Germinal center (tissue), 1 donor: ENCODE results near the gene CSF1R.
A peak's percentile ranks its signal among the peaks of the same experiment; 100 is the strongest.
"Not testable (repeated sequence)": the region's sequence is repeated elsewhere in the genome, so short reads cannot be mapped to it uniquely, and the experiment has no call there.

Experiments used
- DNase-seq: peaks from one replicate; pipeline ENCODE4 v3.0.0; 2012; ENCODE audit warnings: mixed read lengths, low spot score

CSF1R gene

GRCh38 chr5:150054569-150054968, 31.8 kb downstream of the CSF1R start:
- DNase-seq = no peak

- no peak for DNase-seq
Observed at GRCh38 chr5:150053713-150054392, 32.5 kb downstream of the CSF1R start.

GRCh38 chr5:150052956-150053712, 33.2 kb downstream of the CSF1R start:
- no peak for DNase-seq

- no peak for DNase-seq
Observed at GRCh38 chr5:150052226-150052955, 34.0 kb downstream of the CSF1R start.

GRCh38 chr5:150051657-150052195, 34.6 kb downstream of the CSF1R start:
- DNase-seq = no peak

GRCh38 chr5:150050172-150050811, 36.1 kb downstream of the CSF1R start:
- DNase-seq = not testable (repeated sequence)

- no peak for DNase-seq
Observed at GRCh38 chr5:150046031-150046430, 40.3 kb downstream of the CSF1R start.

- no peak for DNase-seq
Observed at GRCh38 chr5:150045549-150045948, 40.8 kb downstream of the CSF1R start.

GRCh38 chr5:150044712-150045111, 41.6 kb downstream of the CSF1R start:
- DNase-seq = no peak

- DNase-seq = no peak
Observed at GRCh38 chr5:150044329-150044681, 42.0 kb downstream of the CSF1R start.

- no peak for DNase-seq
Observed at GRCh38 chr5:150043657-150044328, 42.6 kb downstream of the CSF1R start.

- no peak for DNase-seq
Observed at GRCh38 chr5:150042459-150042858, 43.9 kb downstream of the CSF1R start.

GRCh38 chr5:150038547-150038946, 47.8 kb downstream of the CSF1R start:
- no peak for DNase-seq

GRCh38 chr5:150036513-150036912, 49.8 kb downstream of the CSF1R start:
- DNase-seq = no peak

GRCh38 chr5:150035139-150035895, 51.0 kb downstream of the CSF1R start:
- DNase-seq = peak; percentile 34

GRCh38 chr5:150034662-150035061, 51.7 kb downstream of the CSF1R start:
- no peak for DNase-seq

- no peak for DNase-seq
Observed at GRCh38 chr5:150033334-150033733, 53.0 kb downstream of the CSF1R start.

GRCh38 chr5:150028047-150028446, 58.3 kb downstream of the CSF1R start:
- DNase-seq = not testable (repeated sequence)

GRCh38 chr5:150026682-150027172, 59.6 kb downstream of the CSF1R start:
- DNase-seq = no peak

GRCh38 chr5:150024346-150024984, 61.9 kb downstream of the CSF1R start:
- no peak for DNase-seq
